GM13977 (cell line): ENCODE results near the gene TTC19.
"Not testable (repeated sequence)": the region's sequence is repeated elsewhere in the genome, so short reads cannot be mapped to it uniquely, and the experiment has no call there.

Experiments
- DNase-seq: peaks from one replicate; pipeline ENCODE4 v3.0.0; 2012; ENCODE audit warnings: low spot score
- CTCF ChIP-seq: IDR thresholded peaks from 2 replicates; pipeline ENCODE4 v1.5.1; 2012; ENCODE audit warnings: mild to moderate bottlenecking, control low read depth; ENCODE audit not compliant: insufficient read depth; ENCODE audit errors: extremely low read depth, missing control alignments
- in situ Hi-C: fragments of 300-500 bp; cut with MboI; formaldehyde crosslinking; loops from one replicate; pipeline ENCODE4 v1.12.0; 2022; ENCODE audit warnings: low sequenced_read_pairs, low pct_unique_long_range_greater_than_20kb, mixed read lengths, inconsistent platforms; ENCODE audit not compliant: unreplicated experiment

TTC19 gene

GRCh38 chr17:15971882-15972281 lies 27.7 kb upstream of the TTC19 start:
- in situ Hi-C loops, result no loop called here
- DNase-seq, result no peak
- TF ChIP-seq CTCF, result no peak

- in situ Hi-C loops, result no loop called here
- no peak for TF ChIP-seq CTCF
- DNase-seq, result no peak
These were observed 27.1 kb upstream of the TTC19 start for GRCh38 chr17:15972497-15972951.

- in situ Hi-C loops, result no loop called here
- TF ChIP-seq CTCF, result no peak
- no peak for DNase-seq
These were observed 26.6 kb upstream of the TTC19 start for GRCh38 chr17:15973016-15973415.

- no peak for TF ChIP-seq CTCF
These were observed 25.8 kb upstream of the TTC19 start for GRCh38 chr17:15973834-15974233.

GRCh38 chr17:15977894-15978293 lies 21.7 kb upstream of the TTC19 start:
- DNase-seq, result no peak
- in situ Hi-C loops, result loop anchor here (25.0 kb wide), 1 partner anchor 141 kb away; no protein-coding TSS in a partner anchor
- TF ChIP-seq CTCF, result no peak

More at GRCh38 chr17:15973834-15974233, 25.8 kb upstream of the TTC19 start:
- in situ Hi-C loops, result no loop called here
- DNase-seq, result no peak

GRCh38 chr17:15978606-15979005 lies 21.0 kb upstream of the TTC19 start:
- no peak for DNase-seq
- in situ Hi-C loops, result loop anchor here (25.0 kb wide), 1 partner anchor 141 kb away; no protein-coding TSS in a partner anchor
- no peak for TF ChIP-seq CTCF

- DNase-seq, result not testable (repeated sequence)
- in situ Hi-C loops, result loop anchor here (25.0 kb wide), 1 partner anchor 142 kb away; no protein-coding TSS in a partner anchor
These were observed 20.6 kb upstream of the TTC19 start for GRCh38 chr17:15979013-15979412.
